Mucosa of descending colon (tissue), 3 donors: ENCODE measurements around the gene YIF1A. TPM values are rescaled to one million over a fixed set of nuclear protein-coding genes. Genes with fewer than 3 reads are reported as not detected.

Experiments
- ATAC-seq: fragments of 200-7000 bp; cut with Tn5 transposase; one replicate; pipeline ENCODE4 v1.9.1; 2020; ENCODE audit warnings: mild to moderate bottlenecking, moderate library complexity
- DNase-seq, 3 donors: peaks; one replicate each; pipeline ENCODE4 v3.0.0-alpha.2; 2020
- H3K36me3 ChIP-seq: fragments of 200-600 bp; one replicate; pipeline ENCODE4 v1.8.0; 2021; ENCODE audit warnings: low read depth, mild to moderate bottlenecking
- H3K4me1 ChIP-seq: fragments of 200-600 bp; one replicate; pipeline ENCODE4 v1.8.0; 2021; ENCODE audit warnings: low read depth, mild to moderate bottlenecking
- H3K4me3 ChIP-seq: fragments of 200-600 bp; one replicate; pipeline ENCODE4 v1.8.0; 2021; ENCODE audit warnings: mild to moderate bottlenecking
- H3K9me3 ChIP-seq: fragments of 200-600 bp; one replicate; pipeline ENCODE4 v1.8.0; 2021; ENCODE audit warnings: mild to moderate bottlenecking
- CTCF ChIP-seq: fragments of 200-600 bp; IDR thresholded peaks from one replicate; pipeline ENCODE4 v1.8.0; 2022; ENCODE audit warnings: antibody characterized with exemption, mild to moderate bottlenecking
- intact Hi-C, 2 donors: fragments of 100-400 bp; cut with DNase I in 1 of 2; cut with micrococcal nuclease in 1 of 2; formaldehyde crosslinking; loops; one replicate each; pipeline versions ENCODE4 v1.11.0 to v1.11.1; 2022; cut with DNase I, micrococcal nuclease
- total RNA-seq, 3 donors: library from RNA; stranded (reverse); fragmentation: NEBNext Ultra II Directional in 2 of 3; extraction: Animal tissue kit (Norgen Biotek cat#: 25700) in 2 of 3; gene quantifications; one replicate each; pipeline versions ENCODE4 v1.2.1 to v1.2.4, GENCODE V29; 2021 to 2023
- donor health status: DM: no; HTN: no; CAD: no; lungs with moderate emphysema.
- donor health status: DM: no; HTN: no; CAD: no.
- donor health status: DM: no; HTN: yes; CAD: no.

The YIF1A gene
- total RNA-seq, 3 donors from 2014 or later: 66.1 to 93.5 (median 77.9) TPM

- DNase-seq (peak in 1 of 3 donors; percentile 57), ATAC-seq (no peak)
- Histone ChIP-seq H3K4me1 (peaks cover 31% of the 10 kb centered on the region), H3K36me3 (no peaks in the 10 kb centered on the region), H3K4me3 (no peak within 1 kb of the TSS), H3K9me3 (no peaks in the 10 kb centered on the region)
- intact Hi-C loops: no loop called here
- no peak for TF ChIP-seq CTCF
Observed at GRCh38 chr11:66291706-66292542, 3.0 kb upstream of the YIF1A start, which contains the start of gene TMEM151A. TMEM151A (plus strand) TSS chr11:66291894; CDS start chr11:66292014, 120 bp downstream.

GRCh38 chr11:66291303-66291705 lies 2.4 kb upstream of the YIF1A start:
- ATAC-seq (no peak), DNase-seq (peak in 1 of 3 donors; percentile 45)
- intact Hi-C loops: no loop called here
- H3K9me3 ChIP-seq: no peaks in the 10 kb centered on the region
- TF ChIP-seq CTCF: no peak
- peaks cover 31% of the 10 kb centered on the region for H3K4me1 ChIP-seq
- H3K4me3 ChIP-seq: no peak overlapping the region
- H3K36me3 ChIP-seq: no peaks in the 10 kb centered on the region

- no peak for TF ChIP-seq CTCF
Observed at GRCh38 chr11:66290330-66290621, 1.3 kb upstream of the YIF1A start.

GRCh38 chr11:66289548-66290329 lies 796 bp upstream of the YIF1A start:
- no peak for TF ChIP-seq CTCF
- ATAC-seq: peak; percentile 54
- Histone ChIP-seq H3K4me3 (peak overlapping the region; percentile 86), H3K4me1 (peaks cover 31% of the 10 kb centered on the region), H3K36me3 (no peaks in the 10 kb centered on the region), H3K9me3 (no peaks in the 10 kb centered on the region)
- intact Hi-C loops: no loop called here
- peak in 2 of 3 donors; percentile 81 to 86 for DNase-seq

More at GRCh38 chr11:66290330-66290621, 1.3 kb upstream of the YIF1A start:
- Histone ChIP-seq H3K36me3 (no peaks in the 10 kb centered on the region), H3K4me1 (peaks cover 31% of the 10 kb centered on the region), H3K9me3 (no peaks in the 10 kb centered on the region), H3K4me3 (no peak overlapping the region)
- ATAC-seq: no peak
- intact Hi-C loops: no loop called here
- DNase-seq: peak in 1 of 3 donors; percentile 26

GRCh38 chr11:66287889-66288670 lies 863 bp downstream of the YIF1A start:
- DNase-seq (peak in 2 of 3 donors; percentile 49 to 58), ATAC-seq (peak; percentile 9)
- peaks cover 31% of the 10 kb centered on the region for H3K4me1 ChIP-seq
- no peaks in the 10 kb centered on the region for H3K9me3 ChIP-seq
- no peaks in the 10 kb centered on the region for H3K36me3 ChIP-seq
- intact Hi-C loops: no loop called here
- peak overlapping the region; percentile 86 for H3K4me3 ChIP-seq
- no peak for TF ChIP-seq CTCF
